SIG-M5 treated with dmso at 0.1 percent for 504 hours (cell line): ENCODE results near the gene KRT37.
"Not testable (repeated sequence)": the region's sequence is repeated elsewhere in the genome, so short reads cannot be mapped to it uniquely, and the experiment has no call there.

Experiments
- DNase-seq: peaks from one replicate; lab custom pipeline; 2025; ENCODE audit not compliant: unreplicated experiment; lab: John Stamatoyannopoulos, UW

The KRT37 gene

GRCh38 chr17:41437254-41437653, 12.9 kb upstream of the KRT37 start:
- no peak for DNase-seq

GRCh38 chr17:41434415-41434814, 10.0 kb upstream of the KRT37 start:
- DNase-seq = no peak

GRCh38 chr17:41434005-41434404, 9.6 kb upstream of the KRT37 start:
- no peak for DNase-seq

DNA sequence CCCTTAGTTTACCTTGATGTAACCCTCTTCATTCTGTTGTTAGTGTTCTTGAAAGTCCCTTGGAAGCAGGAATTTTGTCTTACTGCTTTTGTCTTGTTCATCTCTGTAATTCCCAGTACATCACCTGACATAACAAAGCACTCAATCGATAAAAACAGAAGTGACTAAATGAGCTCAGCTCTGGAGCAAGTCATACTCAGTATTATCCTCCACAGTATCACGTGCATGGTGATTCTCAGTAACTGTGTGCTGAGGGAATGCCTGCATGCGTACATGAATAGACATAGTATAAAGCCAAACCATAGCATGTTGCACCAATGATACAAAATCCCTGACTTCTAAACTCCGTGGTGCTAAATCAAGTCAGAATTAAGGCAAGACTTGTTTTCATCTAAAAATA, 9.2 kb upstream of the KRT37 start:
- no peak for DNase-seq

DNA sequence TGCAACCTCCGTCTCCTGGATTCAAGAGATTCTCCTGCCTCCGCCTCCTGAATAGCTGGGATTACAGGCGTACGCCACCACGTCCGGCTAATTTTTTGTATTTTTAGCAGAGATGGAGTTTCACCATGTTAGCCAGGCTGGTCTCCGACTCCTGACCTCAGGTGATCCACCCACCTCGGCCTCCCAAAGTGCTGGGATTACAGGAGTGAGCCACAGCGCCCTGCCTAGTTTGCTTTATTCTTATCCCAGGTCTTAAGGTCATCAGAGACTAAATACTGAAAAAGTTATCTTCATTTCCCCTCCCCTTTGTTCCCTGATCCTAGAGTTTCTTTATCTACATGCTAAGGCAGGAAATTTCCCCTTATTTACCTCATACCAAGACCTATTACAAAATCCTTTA, 6.0 kb upstream of the KRT37 start:
- DNase-seq = not testable (repeated sequence)

DNA sequence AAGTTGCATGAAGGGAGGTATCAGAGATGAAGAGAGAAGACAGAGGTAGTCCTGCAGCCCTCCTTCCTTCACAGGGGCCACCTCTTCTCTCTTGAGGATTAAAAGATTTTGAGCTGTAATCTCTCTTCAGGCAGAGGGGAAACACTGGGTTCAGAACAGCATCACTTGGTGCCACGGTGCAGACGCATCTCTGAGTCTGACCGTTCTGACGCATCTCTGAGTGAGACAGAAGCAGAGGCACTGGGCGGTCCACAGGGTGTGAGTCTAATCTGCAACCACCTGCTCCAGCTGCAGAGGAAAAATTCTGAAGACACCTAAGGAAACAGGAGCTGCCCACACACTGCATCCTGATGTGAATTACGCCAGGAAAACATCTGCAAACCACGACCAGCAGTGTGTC, 5.3 kb upstream of the KRT37 start:
- no peak for DNase-seq

- no peak for DNase-seq
These were observed 4.4 kb upstream of the KRT37 start for GRCh38 chr17:41428591-41429291.

DNA sequence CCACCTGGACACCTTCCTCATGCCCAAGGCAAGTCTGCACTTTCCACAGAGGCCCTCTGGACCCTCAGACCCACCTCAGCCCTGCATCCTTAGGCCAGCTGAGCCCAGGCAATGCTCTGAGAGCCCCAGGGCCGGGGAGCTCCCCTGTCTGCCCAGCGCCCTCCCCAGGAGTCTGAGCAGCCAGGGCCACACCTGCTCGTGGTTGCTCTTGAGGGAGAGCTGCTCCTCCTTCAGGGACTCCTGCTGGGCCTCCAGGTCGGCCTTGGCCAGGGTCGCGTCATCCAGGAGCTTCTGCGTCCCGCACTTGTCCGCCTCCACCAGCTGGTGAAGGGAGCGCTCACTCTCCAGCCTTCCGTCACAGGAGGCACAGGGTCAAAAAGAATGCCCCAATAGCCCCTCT, 1.8 kb downstream of the KRT37 start:
- not testable (repeated sequence) for DNase-seq

GRCh38 chr17:41421617-41422016, 2.8 kb downstream of the KRT37 start:
- DNase-seq = no peak

- DNase-seq = no peak
These were observed 3.3 kb downstream of the KRT37 start for GRCh38 chr17:41421116-41421515.

DNA sequence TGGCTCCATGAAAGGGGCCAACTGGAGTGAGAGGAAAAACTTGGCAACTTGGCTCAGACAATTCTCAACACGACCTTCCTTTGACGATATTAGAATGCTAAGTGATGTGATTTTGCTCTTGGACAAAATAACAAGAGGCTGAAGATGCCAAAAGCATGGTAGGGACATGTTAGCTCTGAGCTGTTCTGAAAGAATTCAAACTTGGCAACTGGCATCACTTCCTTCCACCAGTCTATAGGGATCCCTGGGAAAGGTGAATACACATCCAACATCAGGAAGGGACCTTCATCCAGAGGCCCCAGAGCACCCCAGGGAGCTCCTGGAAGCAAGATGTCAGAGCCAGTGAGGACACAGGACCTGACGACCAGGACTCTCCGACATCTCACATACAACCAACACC, 4.3 kb downstream of the KRT37 start:
- no peak for DNase-seq

- DNase-seq = no peak
These were observed 4.7 kb downstream of the KRT37 start for GRCh38 chr17:41419716-41420115.

DNA sequence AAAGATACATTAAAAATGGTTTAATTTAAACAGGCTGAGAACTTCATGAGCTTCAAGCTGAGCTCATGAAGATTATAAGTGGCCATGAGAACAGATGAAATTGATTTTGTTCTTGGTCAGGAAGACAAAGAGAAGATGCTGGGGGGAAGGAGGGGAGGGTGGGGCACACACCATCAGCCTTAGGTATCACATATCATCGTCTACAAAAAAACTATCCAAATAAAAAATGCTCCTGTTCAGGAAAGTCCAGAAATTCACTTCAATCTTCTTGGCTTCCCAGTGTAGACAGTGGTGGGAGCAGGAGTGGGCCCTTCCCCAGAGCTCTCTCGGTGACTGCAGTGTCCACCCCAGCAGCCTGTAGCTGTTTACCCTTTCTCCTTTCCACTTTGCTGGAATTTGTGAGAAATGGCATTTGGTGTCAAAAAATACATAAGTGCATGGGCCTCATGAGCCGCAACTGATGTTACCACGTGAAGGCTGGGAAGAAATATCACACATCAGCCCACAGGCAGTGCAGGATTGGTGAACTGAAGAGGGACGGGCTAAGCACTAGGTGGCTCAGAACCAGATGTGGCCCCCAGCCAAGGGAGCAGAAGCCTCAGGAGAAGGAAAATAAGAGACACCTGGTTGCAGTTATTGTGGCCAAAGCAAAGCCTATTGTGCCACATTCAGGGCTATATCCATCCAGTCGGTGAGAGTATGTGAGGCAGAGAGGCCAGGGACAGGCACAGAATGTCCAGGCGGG, 6.1 kb downstream of the KRT37 start:
- no peak for DNase-seq

- peak; percentile 27 for DNase-seq
These were observed 6.8 kb downstream of the KRT37 start for GRCh38 chr17:41417576-41418015.

DNA sequence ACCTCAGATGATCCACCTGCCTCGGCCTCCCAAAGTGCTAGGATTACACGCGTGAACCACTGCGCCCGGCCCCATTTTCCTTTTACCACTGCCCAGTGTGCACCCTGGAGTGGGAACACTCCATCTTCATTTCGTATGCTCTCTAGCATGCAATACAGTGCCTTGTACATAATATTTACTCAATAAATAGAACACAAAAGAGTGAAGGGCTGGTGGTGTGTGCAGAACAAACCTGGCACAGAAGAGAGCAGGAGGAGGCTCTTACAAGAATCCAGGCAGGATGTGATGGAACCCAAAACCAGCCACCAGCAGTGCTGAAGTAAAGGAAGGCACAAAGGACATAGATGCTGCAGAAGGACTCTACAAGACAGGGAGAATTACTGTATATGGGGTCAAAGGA, 7.3 kb downstream of the KRT37 start:
- no peak for DNase-seq

GRCh38 chr17:41416479-41416878, 7.9 kb downstream of the KRT37 start:
- DNase-seq = no peak

- no peak for DNase-seq
These were observed 8.5 kb downstream of the KRT37 start for GRCh38 chr17:41415833-41416335.

- DNase-seq = no peak
These were observed 9.0 kb downstream of the KRT37 start for GRCh38 chr17:41415411-41415810.

GRCh38 chr17:41413982-41414381, 10.4 kb downstream of the KRT37 start:
- DNase-seq = no peak

- DNase-seq = no peak
These were observed 10.9 kb downstream of the KRT37 start for GRCh38 chr17:41413353-41413957.

GRCh38 chr17:41411072-41411840, 13.1 kb downstream of the KRT37 start:
- no peak for DNase-seq
